SK-N-SH (cell line): ENCODE data around the gene BLTP1. TPM values are rescaled to one million over a fixed set of nuclear protein-coding genes. Genes with fewer than 3 reads are reported as not detected.

ENCODE experiments used
- CTCF ChIA-PET: fragments of 300-600, 350-600 bp; formaldehyde crosslinking; extraction: SDS; loops from one replicate; lab custom pipeline; 2021; lab: Yijun Ruan, JAX
- POLR2A ChIA-PET: fragments of 350-600 bp; sonication (Branson Sonifier 250); formaldehyde crosslinking; extraction: SDS; loops from one replicate; lab custom pipeline; 2020; ENCODE audit warnings: antibody characterized with exemption, inconsistent platforms; lab: Yijun Ruan, JAX
- DNase-seq: peaks from one replicate; pipeline ENCODE4 v3.0.0; 2012
- H2AFZ ChIP-seq: fragments of 200-600 bp; sonication (generic); 2 replicates; pipeline ENCODE4 v1.8.1; 2016; ENCODE audit warnings: antibody characterized with exemption, mild to moderate bottlenecking, low read depth
- H3F3A ChIP-seq: fragments of 200-600 bp; sonication (generic); replicated peaks from 2 replicates; pipeline ENCODE3; 2016; ENCODE audit warnings: antibody characterized with exemption, mild to moderate bottlenecking; ENCODE audit not compliant: insufficient read depth
- H3K27ac ChIP-seq, 2 experiments: fragments of 200-500 bp in 1 of 2; fragments of 200-600 bp in 1 of 2; sonication (Bioruptor generic) in 1 of 2; sonication (generic), shearing (Covaris generic) in 1 of 2; 2 replicates each; pipeline versions ENCODE4 v1.5.1 to v1.6.1; 2014 to 2016; ENCODE audit warnings: low read depth in 2 of 2, inconsistent platforms in 1 of 2, low read length in 1 of 2, mild to moderate bottlenecking in 1 of 2, mixed read lengths in 1 of 2
- H3K27me3 ChIP-seq: fragments of 200-600 bp; sonication (generic), shearing (Covaris generic); 2 replicates; pipeline ENCODE4 v1.6.1; 2016; ENCODE audit warnings: mixed run types; ENCODE audit not compliant: insufficient read depth
- H3K36me3 ChIP-seq, 2 experiments: fragments of 200-500 bp in 1 of 2; fragments of 200-600 bp in 1 of 2; sonication (Bioruptor generic) in 1 of 2; sonication (generic) in 1 of 2; replicated peaks in 1 of 2; 2 replicates each; pipeline versions ENCODE3 to v1.5.1; 2014 to 2016; ENCODE audit warnings: low read length in 1 of 2, mild to moderate bottlenecking in 1 of 2; ENCODE audit not compliant: insufficient read depth in 2 of 2, control insufficient read depth in 1 of 2
- H3K4me1 ChIP-seq, 2 experiments: fragments of 200-500 bp in 1 of 2; fragments of 200-600 bp in 1 of 2; sonication (Bioruptor generic) in 1 of 2; sonication (generic), shearing (Covaris generic) in 1 of 2; 2 replicates each; pipeline versions ENCODE4 v1.5.1 to v1.6.1; 2014 to 2016; ENCODE audit warnings: low read depth in 1 of 2, low read length in 1 of 2, mixed run types in 1 of 2; ENCODE audit not compliant: insufficient read depth in 2 of 2, control insufficient read depth in 1 of 2
- H3K4me2 ChIP-seq: fragments of 200-600 bp; sonication (generic), shearing (Covaris generic); 2 replicates; pipeline ENCODE4 v1.6.1; 2017; ENCODE audit warnings: mixed run types
- H3K4me3 ChIP-seq, 2 experiments: fragments of 200-500 bp in 1 of 2; fragments of 200-600 bp in 1 of 2; sonication (Bioruptor generic) in 1 of 2; sonication (generic), shearing (Covaris generic) in 1 of 2; 2 replicates each; pipeline versions ENCODE4 v1.5.1 to v1.8.1; 2014 to 2016; ENCODE audit warnings: low read depth in 2 of 2, inconsistent platforms in 1 of 2, low read length in 1 of 2, mild to moderate bottlenecking in 1 of 2, mixed read lengths in 1 of 2, moderate library complexity in 1 of 2
- H3K79me2 ChIP-seq: fragments of 200-600 bp; sonication (generic); 2 replicates; pipeline ENCODE4 v1.8.1; 2017; ENCODE audit warnings: mild to moderate bottlenecking; ENCODE audit not compliant: insufficient read depth
- H3K9ac ChIP-seq: fragments of 200-600 bp; sonication (generic); 2 replicates; pipeline ENCODE4 v1.6.1; 2017; ENCODE audit warnings: mixed run types
- H3K9me2 ChIP-seq: fragments of 200-600 bp; sonication (generic); 2 replicates; pipeline ENCODE4 v1.6.1; 2017; ENCODE audit warnings: mixed run types
- H3K9me3 ChIP-seq: fragments of 200-600 bp; sonication (generic); 2 replicates; pipeline ENCODE4 v1.6.1; 2017; ENCODE audit warnings: mixed run types, mild to moderate bottlenecking, moderate library complexity
- H4K20me1 ChIP-seq: fragments of 200-600 bp; sonication (generic); 2 replicates; pipeline ENCODE4 v1.6.1; 2017; ENCODE audit warnings: mild to moderate bottlenecking, mixed run types; ENCODE audit not compliant: insufficient read depth
- CTCF ChIP-seq: fragments of 200-600 bp; sonication (generic); IDR thresholded peaks from 2 replicates; pipeline ENCODE4 v1.6.1; 2017; ENCODE audit warnings: antibody characterized with exemption, mild to moderate bottlenecking, moderate library complexity
- ELF1 ChIP-seq: IDR thresholded peaks from 2 replicates; pipeline ENCODE4 v1.4.0; 2012
- EP300 ChIP-seq, 2 experiments: IDR thresholded peaks; 2 replicates each; pipeline versions ENCODE4 v1.4.0 to v1.6.1; 2012; ENCODE audit warnings: borderline replicate concordance in 1 of 2, low read depth in 1 of 2, low read length in 1 of 2
- EZH2phosphoT487 ChIP-seq: fragments of 200-600 bp; sonication (generic); IDR thresholded peaks from 2 replicates; pipeline ENCODE4 v1.6.1; 2017; ENCODE audit warnings: low read depth, mixed run types, mild to moderate bottlenecking, antibody characterized with exemption, moderate library complexity, borderline replicate concordance
- FOSL2 ChIP-seq: IDR thresholded peaks from 2 replicates; pipeline ENCODE4 v1.4.0; 2012; ENCODE audit warnings: low read depth, mild to moderate bottlenecking, moderate library complexity, borderline replicate concordance
- FOXJ3 ChIP-seq: sonication (generic); formaldehyde crosslinking; IDR thresholded peaks from 2 replicates; pipeline ENCODE4 v1.5.1; 2020; ENCODE audit warnings: mild to moderate bottlenecking, missing genetic modification reagents
- FOXM1 ChIP-seq: IDR thresholded peaks from 2 replicates; pipeline ENCODE4 v1.4.0; 2012; ENCODE audit warnings: low read depth, mild to moderate bottlenecking
- GABPA ChIP-seq: IDR thresholded peaks from 2 replicates; pipeline ENCODE4 v1.4.0; 2012; ENCODE audit warnings: low read depth, mild to moderate bottlenecking
- GATA2 ChIP-seq: sonication (generic); formaldehyde crosslinking; IDR thresholded peaks from 2 replicates; pipeline ENCODE4 v1.5.0; 2020; ENCODE audit warnings: mild to moderate bottlenecking, missing genetic modification reagents
- IRF3 ChIP-seq: fragments of 150-350 bp; IDR thresholded peaks from 2 replicates; pipeline ENCODE4 v1.6.1; 2016; ENCODE audit warnings: mild to moderate bottlenecking, low read depth, low read length
- JUND ChIP-seq: IDR thresholded peaks from 2 replicates; pipeline ENCODE4 v1.4.0; 2012
- MEF2A ChIP-seq: IDR thresholded peaks from 2 replicates; pipeline ENCODE4 v1.4.0; 2012; ENCODE audit warnings: low read depth, borderline replicate concordance
- NFIC ChIP-seq: IDR thresholded peaks from 2 replicates; pipeline ENCODE4 v1.4.0; 2012; ENCODE audit warnings: borderline replicate concordance
- POLR2AphosphoS5 ChIP-seq: IDR thresholded peaks from 2 replicates; pipeline ENCODE4 v1.6.1; 2012; ENCODE audit warnings: low read depth, low read length
- RAD21 ChIP-seq: IDR thresholded peaks from 2 replicates; pipeline ENCODE4 v1.6.1; 2012; ENCODE audit warnings: mild to moderate bottlenecking, low read length
- RCOR1 ChIP-seq: fragments of 150-350 bp; IDR thresholded peaks from 2 replicates; pipeline ENCODE4 v1.6.1; 2017; ENCODE audit warnings: antibody characterized with exemption, low read length
- REST ChIP-seq: IDR thresholded peaks from 2 replicates; pipeline ENCODE4 v1.6.1; 2012; ENCODE audit warnings: mild to moderate bottlenecking, low read depth, low read length, moderate library complexity
- RFX5 ChIP-seq: IDR thresholded peaks from 2 replicates; pipeline ENCODE4 v1.6.1; 2012; ENCODE audit warnings: mild to moderate bottlenecking, improper control_type of control experiment, low read length
- SIN3A ChIP-seq: IDR thresholded peaks from 2 replicates; pipeline ENCODE4 v1.6.1; 2012; ENCODE audit warnings: low read depth, mild to moderate bottlenecking, low read length, moderate library complexity, borderline replicate concordance
- SMC3 ChIP-seq: IDR thresholded peaks from 2 replicates; pipeline ENCODE4 v1.6.1; 2012; ENCODE audit warnings: low read depth, low read length, improper control_type of control experiment
- TAF1 ChIP-seq: IDR thresholded peaks from 2 replicates; pipeline ENCODE4 v1.6.1; 2012; ENCODE audit warnings: low read depth, mild to moderate bottlenecking, low read length, moderate library complexity, borderline replicate concordance
- TCF12 ChIP-seq: IDR thresholded peaks from 2 replicates; pipeline ENCODE4 v1.4.0; 2012
- TEAD4 ChIP-seq: IDR thresholded peaks from 2 replicates; pipeline ENCODE4 v1.4.0; 2012; ENCODE audit warnings: mild to moderate bottlenecking, borderline replicate concordance; ENCODE audit not compliant: insufficient read depth
- USF1 ChIP-seq: IDR thresholded peaks from 2 replicates; pipeline ENCODE4 v1.4.0; 2012; ENCODE audit warnings: low read depth, borderline replicate concordance
- USF2 ChIP-seq: fragments of 150-350 bp; IDR thresholded peaks from 2 replicates; pipeline ENCODE4 v1.6.1; 2017; ENCODE audit warnings: antibody characterized with exemption, low read length, low read depth, borderline replicate concordance
- WGBS: methylation state at CpG from one replicate; pipeline ENCODE4 v1.1.6; 2017; ENCODE audit warnings: low lambda C conversion rate; 5-methylcytosine and 5-hydroxymethylcytosine counted together
- polyA plus RNA-seq, 3 experiments: library from polyadenylated mRNA; depleted of rRNA; stranded (reverse); fragments of >200 nt; gene quantifications; 2 replicates each; pipeline ENCODE4 v1.2.3, GENCODE V29; 2012

Gene BLTP1
- polyA plus RNA-seq, 1 of the 3 experiments (the other 2 are of a cell fraction) = 13.1 TPM

GRCh38 chr4:122119739-122120138 lies 32.4 kb upstream of the BLTP1 start (continued):
- no peak for TF ChIP-seq SIN3A
- no peak for TF ChIP-seq FOXM1
- no peak for TF ChIP-seq POLR2AphosphoS5
- TF ChIP-seq TCF12 = no peak
- TF ChIP-seq IRF3 = no peak
- no peak for TF ChIP-seq NFIC
- TF ChIP-seq RCOR1 = no peak
- no peak for TF ChIP-seq SMC3

- 13% methylated on average over 2 of the region's 2 CpGs for WGBS
- no peaks in the 10 kb centered on the region for H3K9me3 ChIP-seq
- no peak overlapping the region for H3K9ac ChIP-seq
- H3K36me3 ChIP-seq = no peaks in the 10 kb centered on the region
- H3K4me2 ChIP-seq = no peak overlapping the region
- no peaks in the 10 kb centered on the region for H3K27me3 ChIP-seq
- ChIA-PET CTCF (interaction anchor here (0.7 to 1.5 kb wide), 2 partner anchors 10 to 374 kb away, joined by 3 read pairs; no protein-coding TSS in a partner anchor), POLR2A (no interaction called here)
- H3K9me2 ChIP-seq = no peaks in the 10 kb centered on the region
- H2AFZ ChIP-seq = no peak overlapping the region
- no peaks in the 10 kb centered on the region for H4K20me1 ChIP-seq
- H3K4me3 ChIP-seq = no peak overlapping the region
- DNase-seq = no peak
- H3K4me1 ChIP-seq = no peaks in the 10 kb centered on the region
- no peaks in the 10 kb centered on the region for H3K79me2 ChIP-seq
- H3F3A ChIP-seq = no peaks in the 10 kb centered on the region
- H3K27ac ChIP-seq = no peak overlapping the region
- no peak for TF ChIP-seq EZH2phosphoT487
- TF ChIP-seq TAF1 = no peak
- TF ChIP-seq EP300 (IDR thresholded peaks at IDR 0.05; ENCODE audit: borderline replicate concordance in 1 of 2, low read depth in 1 of 2, low read length in 1 of 2) = no peak
- no peak for TF ChIP-seq REST
- no peak for TF ChIP-seq TEAD4
- no peak for TF ChIP-seq POLR2AphosphoS5
- TF ChIP-seq RFX5 = no peak
- no peak for TF ChIP-seq CTCF
- TF ChIP-seq FOXJ3 (CRISPR knock-in tag) = no peak
- no peak for TF ChIP-seq GATA2
- no peak for TF ChIP-seq GABPA
- TF ChIP-seq ELF1 = no peak
- TF ChIP-seq MEF2A = no peak
- no peak for TF ChIP-seq JUND
- TF ChIP-seq SMC3 = no peak
- TF ChIP-seq USF2 = no peak
- no peak for TF ChIP-seq FOSL2
- TF ChIP-seq USF1 = no peak
- TF ChIP-seq RAD21 = no peak
Measured at GRCh38 chr4:122121593-122121992, 30.5 kb upstream of the BLTP1 start.
